Coronary artery (tissue), 2 donors: ENCODE measurements around the gene KRT79.

ENCODE experiments used
- DNase-seq: peaks from one replicate; pipeline ENCODE4 v3.0.0-alpha.2; 2017; ENCODE audit warnings: low spot score
- H3K27ac ChIP-seq, 2 donors: fragments of 200-600 bp; sonication (generic); one replicate each; pipeline ENCODE4 v1.5.1; 2016 to 2019
- H3K4me3 ChIP-seq: fragments of 200-600 bp; sonication (generic); 2 replicates; pipeline ENCODE4 v1.5.1; 2016; ENCODE audit warnings: mild to moderate bottlenecking, moderate library complexity
- TF ChIP-seq, protein P1 (sequence below): fragments of 200-600 bp; sonication (generic); IDR thresholded peaks from one replicate; pipeline ENCODE4 v1.5.1; 2019; ENCODE audit warnings: antibody characterized with exemption

KRT79 gene

DNA sequence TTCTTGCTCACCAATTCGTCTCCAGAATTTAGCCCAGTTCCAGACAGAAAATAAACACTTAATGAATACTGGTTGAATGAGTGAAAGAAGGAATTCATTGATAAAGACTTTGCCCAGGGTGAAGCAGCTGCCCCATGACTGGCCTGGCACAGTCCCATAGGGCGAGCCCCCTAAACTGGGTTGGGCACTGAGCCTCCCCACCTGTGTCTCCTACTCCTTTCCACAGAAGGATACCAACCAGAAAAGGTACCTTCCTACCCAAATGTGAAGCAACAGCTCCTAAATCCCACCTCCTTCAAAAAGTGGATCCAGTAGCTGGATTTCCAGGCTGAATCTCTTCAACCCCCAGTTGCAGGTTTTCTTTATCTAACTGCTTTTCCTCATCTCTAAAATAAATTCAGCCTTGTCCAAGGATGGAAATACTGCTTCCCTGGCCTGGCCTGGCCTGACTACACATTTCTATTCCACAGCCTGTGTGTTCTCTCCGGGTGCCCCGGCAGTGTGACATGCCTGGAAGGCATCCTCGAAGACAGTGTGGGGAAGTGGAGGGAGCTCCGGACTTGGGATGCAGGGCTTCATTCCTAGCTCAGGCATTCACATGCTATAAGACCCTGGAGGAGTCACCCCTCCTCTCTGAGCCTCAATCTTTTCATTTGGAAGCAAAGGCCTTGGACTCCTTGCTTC, 45.8 kb downstream of the KRT79 start:
- TF ChIP-seq, protein P1, sequence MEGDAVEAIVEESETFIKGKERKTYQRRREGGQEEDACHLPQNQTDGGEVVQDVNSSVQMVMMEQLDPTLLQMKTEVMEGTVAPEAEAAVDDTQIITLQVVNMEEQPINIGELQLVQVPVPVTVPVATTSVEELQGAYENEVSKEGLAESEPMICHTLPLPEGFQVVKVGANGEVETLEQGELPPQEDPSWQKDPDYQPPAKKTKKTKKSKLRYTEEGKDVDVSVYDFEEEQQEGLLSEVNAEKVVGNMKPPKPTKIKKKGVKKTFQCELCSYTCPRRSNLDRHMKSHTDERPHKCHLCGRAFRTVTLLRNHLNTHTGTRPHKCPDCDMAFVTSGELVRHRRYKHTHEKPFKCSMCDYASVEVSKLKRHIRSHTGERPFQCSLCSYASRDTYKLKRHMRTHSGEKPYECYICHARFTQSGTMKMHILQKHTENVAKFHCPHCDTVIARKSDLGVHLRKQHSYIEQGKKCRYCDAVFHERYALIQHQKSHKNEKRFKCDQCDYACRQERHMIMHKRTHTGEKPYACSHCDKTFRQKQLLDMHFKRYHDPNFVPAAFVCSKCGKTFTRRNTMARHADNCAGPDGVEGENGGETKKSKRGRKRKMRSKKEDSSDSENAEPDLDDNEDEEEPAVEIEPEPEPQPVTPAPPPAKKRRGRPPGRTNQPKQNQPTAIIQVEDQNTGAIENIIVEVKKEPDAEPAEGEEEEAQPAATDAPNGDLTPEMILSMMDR: no peak

DNA sequence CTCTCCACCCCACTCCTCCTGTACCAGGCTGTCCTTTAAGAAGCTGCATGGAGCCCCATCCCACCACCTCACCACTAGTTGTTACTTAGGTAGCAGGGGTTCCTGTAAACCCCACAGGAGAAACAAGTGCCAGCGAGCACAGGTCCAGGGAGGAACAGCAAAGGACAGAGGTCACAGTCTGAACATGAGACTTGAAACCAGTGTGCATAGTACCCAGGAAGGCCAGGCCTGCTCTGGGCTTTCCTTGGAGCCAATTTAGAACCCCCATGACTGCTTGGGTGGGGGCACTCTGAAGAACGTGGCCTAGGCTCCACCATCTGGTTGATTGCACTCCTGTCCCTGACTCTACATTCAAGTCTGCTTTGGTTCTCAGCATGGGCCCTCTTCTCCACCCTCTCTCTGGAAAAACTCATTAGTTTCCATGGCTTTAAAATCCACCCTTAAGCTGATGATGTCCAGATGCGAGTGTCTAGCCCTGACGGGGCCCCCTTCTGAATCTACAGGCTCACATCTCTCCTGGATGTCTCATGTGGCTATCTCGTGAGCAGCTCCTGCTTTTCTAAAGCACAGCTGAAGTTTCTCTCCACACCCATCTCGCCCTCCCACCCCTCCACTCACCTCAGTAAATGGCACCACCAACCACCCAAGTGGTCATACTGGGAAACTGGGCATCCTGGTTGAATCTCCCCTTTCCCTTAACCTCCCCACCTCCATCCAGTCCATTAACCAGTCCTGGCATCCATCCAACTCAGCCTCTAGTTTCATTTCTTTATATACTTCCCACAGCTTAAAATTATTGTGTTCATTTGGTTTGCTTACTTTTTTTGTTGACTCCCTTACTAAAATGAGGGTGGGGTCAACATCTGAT, 46.6 kb downstream of the KRT79 start:
- DNase-seq: no peak
- TF ChIP-seq, protein P1: no peak
- no peak overlapping the region for H3K4me3 ChIP-seq
- no peak overlapping the region for H3K27ac ChIP-seq

More for the DNA sequence above, 45.8 kb downstream of the KRT79 start:
- Histone ChIP-seq H3K27ac (no peak overlapping the region), H3K4me3 (no peak overlapping the region)
- no peak for DNase-seq

DNA sequence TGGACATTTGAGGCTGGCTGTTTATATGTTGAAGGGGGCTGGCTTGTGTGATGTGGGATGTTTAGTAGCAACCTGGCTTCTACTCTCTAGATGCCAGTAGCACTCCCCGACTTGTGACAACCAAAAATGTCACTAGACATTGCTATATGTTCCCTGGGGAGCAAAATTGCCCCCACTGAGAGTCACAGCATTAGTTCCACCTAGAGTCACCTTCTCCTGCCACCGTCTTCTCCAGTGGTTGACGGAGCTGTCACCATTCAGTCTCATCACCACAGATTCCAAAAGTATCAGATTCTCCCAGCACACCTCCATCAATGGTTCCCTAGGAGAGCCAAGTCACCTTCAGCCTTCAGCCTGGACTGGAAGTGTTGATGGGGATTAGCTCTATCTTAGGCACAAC, 49.2 kb downstream of the KRT79 start:
- no peak for DNase-seq
- Histone ChIP-seq H3K27ac (no peak overlapping the region), H3K4me3 (no peak overlapping the region)
- TF ChIP-seq, protein P1: no peak

DNA sequence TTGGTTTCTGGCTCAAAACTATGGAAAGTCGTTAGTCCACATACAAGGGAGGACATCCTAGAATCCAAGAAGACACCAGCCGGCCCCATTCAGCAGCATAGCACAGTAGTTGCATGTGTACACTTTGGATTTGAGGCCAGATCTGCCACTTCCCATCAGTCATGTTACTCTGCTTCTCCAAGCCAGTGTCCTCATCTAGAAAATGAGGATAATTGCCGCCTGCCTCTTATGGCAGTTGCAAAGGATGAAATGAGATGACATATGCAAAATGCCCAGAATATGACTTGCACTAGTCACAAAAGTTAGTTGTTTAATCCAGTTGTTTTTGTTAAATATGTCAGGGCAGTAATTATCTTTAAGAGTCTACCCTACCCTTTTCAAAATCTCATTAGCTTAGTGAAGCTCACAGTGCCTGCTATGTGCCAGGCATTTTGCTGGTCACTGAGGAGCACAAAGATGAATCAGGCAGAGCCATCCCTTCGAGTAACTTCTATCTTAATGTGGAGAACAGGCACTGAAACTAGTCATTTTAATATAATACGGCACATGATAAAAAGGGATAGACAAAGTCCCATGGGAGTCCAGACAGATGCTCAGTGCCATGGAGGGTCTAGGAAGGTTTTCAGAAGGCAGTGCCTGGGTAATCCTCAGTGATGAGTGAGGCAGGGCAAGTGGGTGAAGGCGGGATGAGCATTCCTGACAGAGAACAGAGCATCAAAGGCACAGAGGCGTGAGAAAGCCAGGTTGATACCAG, 50.4 kb downstream of the KRT79 start:
- no peak overlapping the region for H3K27ac ChIP-seq
- H3K4me3 ChIP-seq: no peak overlapping the region
- TF ChIP-seq, protein P1: no peak
- DNase-seq: no peak

DNA sequence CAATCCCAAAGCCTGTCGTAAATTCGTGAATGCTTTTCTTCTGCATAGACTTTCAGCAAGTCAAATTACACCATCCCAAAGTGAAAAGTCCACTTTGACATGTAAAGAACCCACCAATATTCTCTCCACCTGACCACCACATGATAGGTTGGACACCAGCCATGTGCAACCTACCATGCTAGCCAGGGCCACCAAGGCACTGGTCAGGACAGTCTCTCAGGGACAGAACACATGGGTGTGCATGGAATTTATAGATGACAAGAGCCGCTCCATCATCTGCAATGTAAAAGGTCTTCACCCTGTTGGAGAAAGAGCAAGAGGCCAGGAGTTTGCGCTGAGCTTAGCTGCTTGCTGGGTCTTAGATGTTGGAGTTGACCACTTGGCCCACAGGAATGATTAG, 51.6 kb downstream of the KRT79 start:
- no peak for DNase-seq
- no peak overlapping the region for H3K27ac ChIP-seq
- TF ChIP-seq, protein P1: no peak
- H3K4me3 ChIP-seq: no peak overlapping the region

DNA sequence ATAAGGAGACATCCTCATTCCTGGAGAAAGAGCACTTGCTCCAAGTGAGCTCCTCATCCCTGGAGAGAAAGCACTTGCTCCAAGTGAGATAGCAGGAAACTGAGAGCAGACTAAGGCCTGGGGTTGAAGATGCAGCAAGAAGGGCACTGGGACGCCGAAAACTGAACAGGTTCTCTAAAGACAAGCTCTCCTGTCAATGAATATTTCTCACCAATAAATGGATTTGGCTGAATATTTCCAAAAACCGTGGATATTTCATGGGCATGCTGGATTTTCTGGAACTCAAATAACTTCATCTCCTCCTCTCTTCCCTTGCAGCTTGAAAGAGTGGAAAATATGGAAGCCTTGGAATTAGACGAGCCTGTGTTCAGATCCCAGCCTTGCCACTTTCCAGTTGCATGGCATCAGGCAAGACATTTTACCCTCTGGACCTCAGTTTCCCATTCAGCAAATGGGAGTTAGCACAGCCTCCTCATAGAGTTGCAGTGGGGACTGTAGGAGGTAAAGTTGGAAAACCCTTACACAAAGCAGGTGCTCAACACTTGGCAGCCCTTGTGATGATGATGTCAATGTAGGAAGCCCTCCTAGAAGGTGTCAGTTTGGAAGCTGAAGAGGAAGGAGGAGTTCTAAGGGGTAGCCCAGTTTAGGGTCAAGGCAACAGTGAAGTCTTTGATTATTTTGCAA, 52.6 kb downstream of the KRT79 start:
- Histone ChIP-seq H3K4me3 (no peak overlapping the region), H3K27ac (no peak overlapping the region)
- TF ChIP-seq, protein P1: no peak
- DNase-seq: no peak
